CD4-positive, alpha-beta T cell treated with Interleukin-10 for 1 hour (primary cell): Measurements from ENCODE around the gene MALRD1.

ENCODE experiments used
- DNase-seq: peaks from one replicate; pipeline ENCODE4 v3.0.0-alpha.2; 2020

MALRD1 gene

DNA sequence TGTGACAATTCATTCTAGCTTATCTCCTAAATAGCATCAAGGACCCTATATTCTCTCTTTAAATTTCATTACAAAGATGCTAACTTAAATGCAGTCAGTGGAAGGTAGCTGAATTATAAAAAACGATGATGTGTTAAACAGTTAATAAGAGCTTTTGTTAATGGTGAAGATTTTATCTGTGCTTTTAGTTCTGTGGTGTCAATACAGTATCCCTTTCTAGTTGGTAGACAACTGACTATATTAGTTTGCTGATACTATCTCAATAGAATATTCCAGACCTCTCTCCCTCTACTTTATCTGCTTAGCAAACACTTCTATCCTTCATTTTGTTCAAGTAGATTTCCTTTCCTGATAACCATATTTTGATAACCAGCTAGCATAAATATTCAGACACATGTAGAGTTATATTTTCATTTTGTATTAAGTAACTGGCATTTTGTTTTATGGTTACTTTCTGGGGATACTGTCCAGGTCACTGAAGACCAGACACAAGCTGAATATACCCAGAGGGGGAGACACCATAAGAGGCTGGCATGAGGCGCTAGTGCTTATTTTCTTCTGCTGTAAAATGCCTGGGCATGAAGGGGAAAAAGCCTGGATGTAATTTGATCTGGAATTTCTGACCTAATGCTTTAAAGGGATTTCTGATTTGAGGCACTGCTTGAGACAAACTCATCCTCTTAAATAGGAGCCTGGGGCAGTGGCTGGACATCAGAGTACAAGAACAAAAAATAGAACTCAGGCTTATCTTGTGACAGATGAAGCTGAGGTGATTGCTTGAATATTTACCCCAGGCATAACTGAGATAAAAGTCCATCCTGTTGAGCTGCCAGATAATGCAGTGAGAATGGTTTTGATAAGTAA, 197.5 kb downstream of the MALRD1 start:
- DNase-seq = no peak

DNA sequence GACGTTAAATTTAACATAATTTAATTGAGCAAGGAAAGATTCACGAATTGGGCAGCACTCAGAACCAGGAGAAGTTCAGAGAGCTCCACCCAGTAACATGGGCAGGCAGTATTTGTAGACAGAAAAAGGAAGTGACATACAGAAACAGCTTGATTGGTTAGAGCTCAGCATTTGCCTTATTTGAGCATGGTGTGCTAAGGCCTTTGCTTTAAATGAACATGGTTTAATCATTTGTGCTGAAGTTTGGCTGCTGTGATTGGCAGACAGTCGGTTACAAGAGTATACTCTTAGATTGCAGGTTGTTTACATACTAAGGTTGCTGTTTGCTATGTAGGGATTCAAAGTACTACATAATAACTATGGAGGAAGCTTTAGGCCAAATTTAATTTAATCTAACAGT, 199.2 kb downstream of the MALRD1 start:
- DNase-seq = no peak

DNA sequence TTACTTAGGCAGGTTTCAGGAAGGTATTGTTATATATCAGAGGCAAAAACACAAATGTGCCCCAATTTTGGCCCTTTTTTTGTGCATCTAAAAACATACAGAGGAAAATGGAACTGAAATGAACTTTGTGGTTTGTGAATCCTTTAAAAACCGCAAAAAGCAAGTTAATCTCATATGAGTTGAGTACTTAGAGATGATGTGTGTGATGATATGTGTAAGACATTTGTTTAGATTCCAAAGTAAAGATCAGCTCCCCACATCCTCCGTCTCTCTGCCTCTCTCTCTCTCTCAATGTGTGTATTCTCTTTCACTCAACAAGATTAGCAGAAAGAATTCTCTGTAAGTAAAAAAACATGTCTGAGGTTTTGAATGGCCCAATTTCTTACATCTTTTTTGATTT, 201.9 kb downstream of the MALRD1 start:
- no peak for DNase-seq

DNA sequence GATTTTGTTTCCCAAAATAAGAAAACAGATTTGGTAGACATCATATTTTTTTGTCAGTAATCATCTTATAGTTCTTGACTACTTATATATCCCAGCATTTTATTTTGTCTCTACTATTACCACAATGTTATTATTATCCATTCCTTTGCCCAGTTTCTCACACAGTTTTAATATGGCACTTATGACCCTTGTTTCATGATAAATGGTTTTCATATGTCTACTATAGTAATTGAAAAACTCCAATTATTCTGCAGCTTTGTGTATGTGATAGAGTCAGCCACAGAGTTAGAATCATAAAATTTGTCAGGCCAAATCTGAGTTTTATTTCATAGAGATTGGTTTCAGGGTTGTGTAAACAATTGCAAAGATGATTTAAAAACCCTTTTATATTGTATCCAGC, 203.9 kb downstream of the MALRD1 start:
- no peak for DNase-seq

DNA sequence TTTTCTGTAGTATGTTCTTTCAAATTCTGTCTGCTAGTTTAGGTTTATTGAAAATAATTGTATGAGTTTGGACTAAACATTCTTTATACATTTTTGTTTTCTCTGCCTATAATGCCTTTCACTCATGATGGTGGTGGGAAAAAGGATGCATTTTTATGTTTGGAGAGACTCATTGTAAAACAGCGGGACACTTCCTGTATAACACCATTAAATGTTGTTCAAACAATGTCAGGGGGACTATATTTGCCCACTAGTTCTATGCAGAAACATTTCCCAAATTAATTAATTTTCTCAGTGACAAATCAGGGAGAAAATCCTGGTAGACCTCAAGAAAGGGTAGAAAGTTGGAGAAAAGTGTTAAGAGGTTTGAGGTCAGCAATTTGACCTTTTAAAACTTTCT, 207.7 kb downstream of the MALRD1 start:
- DNase-seq = no peak

DNA sequence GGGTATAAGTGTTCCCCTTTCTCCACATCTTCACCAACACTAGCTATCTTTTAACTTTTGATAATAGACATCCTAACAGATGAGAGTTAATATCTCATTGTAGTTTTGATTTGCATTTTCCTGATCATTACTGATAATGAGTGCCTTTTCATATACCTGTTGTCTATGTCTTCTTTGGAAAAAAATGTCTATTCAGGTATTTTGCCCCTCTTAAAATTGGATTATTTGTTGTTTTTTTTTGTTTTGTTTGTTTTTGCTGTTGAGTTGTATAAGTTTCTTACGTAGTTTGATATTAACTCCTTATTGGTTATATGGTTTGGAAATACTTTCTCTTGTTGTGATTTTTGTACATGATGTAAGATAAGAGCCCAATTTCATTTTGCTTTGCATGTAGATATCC, 214.7 kb downstream of the MALRD1 start:
- DNase-seq = no peak

DNA sequence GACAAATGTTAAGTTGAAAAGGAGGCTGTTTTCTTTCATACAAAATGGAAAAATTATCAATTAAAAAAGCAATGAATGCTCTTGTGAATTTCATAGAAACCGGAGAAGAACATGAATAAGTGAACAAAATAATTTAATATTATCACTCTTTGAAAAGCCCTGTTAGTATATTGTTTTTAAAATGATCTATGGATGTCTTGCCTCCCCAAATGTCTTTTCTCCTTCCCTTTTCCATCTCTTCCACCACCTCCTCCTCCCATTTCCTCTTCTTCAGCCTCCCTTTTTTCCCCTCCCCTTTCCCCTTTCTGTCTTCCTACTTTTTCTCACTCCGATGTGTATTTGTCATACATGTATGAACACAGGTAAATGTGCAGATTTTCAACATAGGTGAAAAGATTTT, 234.7 kb downstream of the MALRD1 start:
- no peak for DNase-seq

DNA sequence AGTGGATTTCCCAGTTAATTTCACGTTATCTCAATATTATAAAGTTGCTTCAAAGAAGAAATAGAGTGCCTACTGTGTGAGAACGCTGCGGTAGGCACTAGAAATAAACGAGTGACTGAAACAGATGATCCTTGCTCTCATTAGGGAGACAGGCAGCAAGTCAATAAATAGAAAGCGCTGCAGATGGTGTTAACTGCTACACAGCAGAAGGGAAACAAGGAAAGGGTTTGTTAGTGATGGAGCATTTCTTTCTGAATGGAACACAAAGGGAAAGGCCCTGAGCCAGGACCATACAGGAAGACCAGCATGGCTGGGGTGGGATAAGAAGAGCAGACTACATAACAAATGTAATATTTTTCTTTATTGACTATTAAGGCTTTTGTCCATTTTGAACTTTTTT, 235.2 kb downstream of the MALRD1 start:
- DNase-seq = no peak

DNA sequence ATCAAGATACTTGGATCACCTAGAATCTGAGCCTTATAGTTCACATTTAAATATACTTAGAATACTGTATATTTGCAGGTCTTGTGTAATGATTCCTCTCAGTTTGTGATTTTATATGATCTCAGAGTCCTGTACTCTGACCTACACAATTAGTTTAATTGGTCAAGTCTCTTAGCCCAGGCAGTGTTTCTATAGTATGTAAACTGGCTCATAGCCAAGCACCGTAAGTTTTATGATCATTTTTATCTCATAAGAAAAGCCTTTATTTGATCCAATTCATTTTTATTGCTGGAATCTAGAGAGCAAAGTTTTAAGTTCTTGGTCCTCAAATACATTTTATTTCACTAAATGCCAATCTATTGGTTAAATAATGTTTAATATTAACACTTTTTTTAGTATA, 242.2 kb downstream of the MALRD1 start:
- DNase-seq = no peak

DNA sequence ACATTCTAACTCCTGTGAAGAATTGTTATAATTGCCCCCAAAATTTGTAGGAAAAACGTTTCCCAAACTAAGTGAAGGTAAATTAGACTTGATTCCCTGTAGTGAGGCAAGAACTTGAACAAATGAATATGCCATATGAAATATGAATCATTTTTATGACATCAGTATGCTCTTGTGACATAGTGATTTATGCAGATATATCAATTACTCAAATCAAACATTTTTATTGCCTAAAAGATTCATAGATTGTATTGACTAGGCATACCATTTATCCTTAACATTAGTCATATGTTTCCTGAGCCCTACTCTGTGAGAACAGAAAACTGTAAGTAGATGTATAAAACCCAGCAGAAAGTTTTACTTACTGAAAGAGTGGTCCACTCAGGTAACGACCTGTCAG, 245.6 kb downstream of the MALRD1 start:
- DNase-seq = no peak

DNA sequence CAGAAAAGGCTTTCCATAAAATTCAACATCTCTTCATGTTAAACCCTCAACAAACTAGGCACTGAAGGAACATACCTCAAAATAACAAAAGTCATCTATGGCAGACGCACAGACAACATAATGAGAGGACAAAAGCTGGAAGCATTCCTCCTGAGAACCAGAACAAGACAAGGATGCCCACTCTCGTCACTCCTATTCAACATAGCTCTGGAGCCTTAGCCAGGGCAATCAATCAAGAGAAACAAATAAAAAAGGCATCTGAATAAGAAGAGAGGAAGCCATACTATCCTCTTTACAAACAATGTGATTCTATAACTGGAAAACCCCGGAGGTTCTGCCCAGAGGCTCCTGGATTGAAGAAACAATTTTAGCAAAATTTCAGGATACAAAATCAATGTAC, 251.0 kb downstream of the MALRD1 start:
- no peak for DNase-seq

DNA sequence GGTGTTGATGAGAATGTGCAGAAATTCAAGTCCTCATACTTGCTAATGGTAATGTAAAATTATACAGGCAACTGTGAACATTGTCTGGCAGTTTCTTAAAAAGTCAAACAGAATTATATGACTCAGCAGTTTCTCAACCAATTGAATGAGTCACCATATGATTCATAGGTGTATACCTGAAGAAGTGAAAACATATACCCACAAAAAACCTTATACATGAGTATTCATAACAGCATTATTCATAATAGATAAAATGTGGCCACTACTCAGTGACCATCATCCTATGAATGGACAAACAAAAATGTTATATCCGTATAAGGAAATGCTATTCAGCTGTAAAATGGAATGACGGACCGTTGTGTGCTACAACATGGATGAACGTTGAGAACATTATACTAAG, 253.5 kb downstream of the MALRD1 start:
- DNase-seq = no peak

DNA sequence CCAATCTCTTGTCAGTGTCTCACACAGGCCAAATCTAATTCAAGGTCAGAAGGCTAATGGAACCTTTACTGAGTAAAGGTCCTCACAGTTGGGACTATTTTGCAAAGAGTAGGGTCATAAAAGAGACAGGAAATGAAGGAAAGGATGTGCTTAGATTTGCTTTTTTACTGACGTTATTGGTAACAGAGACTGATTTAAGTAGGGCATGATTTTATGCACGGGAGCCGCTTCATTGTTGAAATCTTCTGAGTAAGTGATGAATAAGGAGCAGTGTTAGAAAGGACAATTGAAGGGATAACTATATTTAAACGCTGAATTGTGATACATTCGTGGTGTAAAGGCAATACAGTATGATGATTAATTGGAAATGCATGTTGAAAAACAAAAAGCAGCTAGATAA, 261.5 kb downstream of the MALRD1 start:
- no peak for DNase-seq

DNA sequence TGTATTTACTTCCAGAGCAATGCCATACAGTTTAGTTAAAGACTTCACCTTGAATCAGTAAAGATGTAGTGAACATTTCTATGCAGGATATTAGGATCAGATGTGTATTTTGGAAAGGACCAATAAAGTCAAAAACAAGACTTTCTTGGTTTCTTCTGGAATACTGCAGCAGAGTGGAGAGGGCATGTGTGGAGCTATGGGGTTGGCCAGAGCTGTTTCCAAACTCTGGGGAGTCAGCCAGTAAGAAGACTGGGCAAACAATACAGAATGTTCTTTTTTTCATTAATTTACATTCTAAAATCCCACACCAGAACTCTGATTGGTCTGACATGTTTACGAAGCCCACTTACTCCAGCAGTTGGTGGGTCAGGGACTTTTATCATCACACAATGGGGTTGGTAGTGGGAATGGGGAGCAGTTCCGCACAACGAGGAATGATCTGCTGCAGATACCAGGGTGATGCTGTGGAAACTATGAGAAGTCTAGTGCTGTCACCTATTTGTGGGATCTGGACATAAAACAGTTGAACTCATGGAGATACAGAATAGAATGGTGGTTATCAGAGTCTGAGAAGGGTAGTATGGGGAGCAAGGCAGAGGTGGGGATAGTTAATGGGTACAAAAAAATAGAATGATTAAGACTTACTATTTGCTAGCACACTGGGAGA, 267.7 kb downstream of the MALRD1 start:
- DNase-seq = no peak

DNA sequence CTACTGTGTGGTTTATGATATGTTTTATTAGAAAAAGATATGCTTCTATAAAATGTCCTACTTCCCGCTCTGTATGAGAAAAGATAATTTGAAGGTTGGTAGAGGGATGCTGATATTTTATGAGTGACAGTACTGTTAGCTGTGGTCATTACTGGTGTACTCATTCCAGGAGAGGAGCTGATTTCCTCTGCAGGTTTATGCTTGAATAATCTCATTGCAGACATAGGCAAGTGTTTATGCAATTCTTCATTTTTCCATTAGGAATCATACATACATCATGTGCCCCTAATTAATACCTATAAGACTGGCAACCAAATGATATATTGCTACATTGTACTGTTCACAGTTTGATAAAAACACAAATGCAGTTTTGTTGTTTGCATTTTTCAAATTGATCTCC, 269.4 kb downstream of the MALRD1 start:
- DNase-seq = no peak

DNA sequence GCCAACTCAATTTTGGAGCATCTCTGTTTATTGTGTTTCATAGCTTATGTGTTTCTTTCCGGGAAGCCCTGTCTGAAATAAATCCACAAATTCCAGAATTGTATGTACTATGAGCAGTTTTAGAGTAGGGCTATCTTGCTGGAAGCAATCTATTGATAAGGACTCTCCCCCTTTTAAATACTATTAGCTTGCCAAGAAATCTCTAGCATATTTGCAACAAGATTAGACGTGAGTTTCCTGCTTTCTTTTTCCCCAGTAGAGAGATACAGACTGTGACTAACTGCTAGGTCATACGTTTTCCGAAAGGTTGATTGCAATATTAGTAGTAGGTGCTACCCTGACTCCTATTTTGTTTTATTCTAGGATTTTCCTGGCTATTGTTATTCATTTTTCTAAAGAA, 277.0 kb downstream of the MALRD1 start:
- no peak for DNase-seq

DNA sequence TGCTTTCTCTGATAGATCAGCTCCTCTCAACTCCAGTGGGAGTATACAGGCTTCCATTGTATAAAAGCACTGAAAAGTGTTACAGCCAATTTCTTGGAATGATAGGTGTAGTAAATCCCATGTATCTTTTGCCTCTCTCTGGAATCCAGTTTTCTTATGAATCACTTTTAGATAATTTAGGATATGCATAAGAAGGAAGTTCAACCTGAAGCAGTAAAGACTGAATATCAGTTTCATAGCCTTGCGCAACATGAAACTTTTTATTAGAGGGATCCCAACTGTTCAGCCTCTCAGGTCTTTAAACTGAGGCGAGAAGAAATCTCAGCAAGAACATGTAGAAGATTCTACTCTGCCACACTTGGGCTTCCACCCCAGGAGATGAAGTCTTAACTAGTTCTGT, 280.0 kb downstream of the MALRD1 start:
- no peak for DNase-seq

DNA sequence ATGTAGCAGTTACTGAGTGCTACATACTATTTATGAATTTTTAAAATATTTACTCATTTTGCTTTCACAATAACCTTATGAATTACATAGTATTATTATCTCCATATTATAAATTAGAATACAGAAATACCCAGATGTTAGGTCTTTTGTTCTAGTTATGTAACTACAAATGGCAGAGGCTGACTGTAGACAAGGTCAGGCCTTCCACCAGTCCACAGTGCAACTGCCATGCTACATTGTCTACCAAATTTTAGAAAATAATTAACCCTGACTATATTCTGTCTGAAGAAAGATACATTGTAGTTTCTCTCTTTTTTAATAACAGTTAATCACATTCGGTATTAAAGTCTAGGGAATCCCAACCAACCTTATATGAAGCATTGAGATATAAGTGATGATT, 280.9 kb downstream of the MALRD1 start:
- no peak for DNase-seq

DNA sequence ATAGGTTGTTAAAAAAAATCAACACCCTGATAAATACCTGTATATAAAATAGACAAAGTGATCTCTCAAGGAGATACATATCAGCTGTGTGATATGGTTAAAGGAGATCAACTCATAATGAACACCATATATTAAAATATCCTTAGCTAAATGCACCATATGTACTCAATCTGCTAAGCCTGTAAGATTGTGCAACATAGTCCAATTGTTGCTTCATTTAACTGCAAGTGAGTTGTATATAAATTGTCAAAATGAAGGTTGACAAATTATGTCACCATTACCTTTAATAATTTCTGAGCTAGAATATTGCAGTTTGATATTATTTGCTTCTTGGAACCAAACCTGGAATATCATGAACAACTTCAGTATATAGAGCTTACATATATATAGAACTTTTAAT, 283.7 kb downstream of the MALRD1 start:
- no peak for DNase-seq

DNA sequence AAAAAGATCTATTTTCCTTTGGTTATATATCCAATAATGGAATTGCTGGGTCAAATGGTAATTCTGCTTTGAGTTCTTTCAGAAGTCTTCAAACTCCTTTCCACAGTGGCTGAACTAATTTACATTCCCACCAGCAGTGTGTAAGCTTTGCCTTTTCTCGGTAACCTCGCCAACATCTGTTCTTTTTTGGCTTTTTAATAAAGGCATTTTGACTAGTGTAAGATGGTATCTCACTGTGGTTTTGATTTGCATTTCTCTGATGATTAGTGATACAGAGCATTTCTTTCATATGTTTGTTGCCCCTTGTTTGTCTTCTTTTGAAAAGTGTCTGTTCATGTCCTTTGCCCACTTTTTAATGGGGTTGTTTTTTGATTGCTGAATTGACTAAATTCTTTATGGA, 285.0 kb downstream of the MALRD1 start:
- DNase-seq = no peak

DNA sequence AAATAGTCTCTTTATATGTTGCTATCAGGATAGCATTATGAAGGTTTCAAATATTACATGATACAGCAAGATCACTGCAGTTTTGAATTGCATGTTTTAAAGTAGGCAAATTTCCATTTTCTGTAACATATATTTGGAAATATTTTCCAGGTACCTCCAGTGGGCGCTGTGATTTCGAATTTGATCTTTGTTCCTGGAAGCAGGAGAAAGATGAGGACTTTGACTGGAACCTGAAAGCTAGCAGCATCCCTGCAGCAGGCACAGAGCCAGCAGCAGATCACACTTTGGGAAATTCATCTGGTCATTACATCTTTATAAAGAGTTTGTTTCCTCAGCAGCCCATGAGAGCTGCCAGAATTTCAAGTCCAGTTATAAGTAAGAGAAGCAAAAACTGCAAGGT, 299.0 kb downstream of the MALRD1 start:
- no peak for DNase-seq

DNA sequence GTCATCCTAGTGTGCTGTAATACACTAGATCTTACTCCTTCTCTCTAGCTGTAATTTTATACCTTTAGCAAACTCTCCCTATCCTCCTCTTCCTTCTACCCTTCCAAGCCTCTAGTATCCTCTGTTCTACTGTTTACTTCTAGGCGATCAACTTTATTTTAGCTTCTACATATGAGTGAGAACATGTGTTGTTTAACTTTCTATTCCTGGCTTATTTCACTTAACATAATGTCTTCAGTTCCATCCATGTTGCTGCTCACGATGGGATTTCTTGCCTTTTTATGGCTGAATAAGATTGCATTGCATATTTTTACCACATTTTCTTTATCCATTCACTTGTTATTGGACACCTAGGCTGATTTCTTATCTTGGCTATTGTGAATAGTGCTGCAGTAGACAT, 318.6 kb downstream of the MALRD1 start:
- no peak for DNase-seq

DNA sequence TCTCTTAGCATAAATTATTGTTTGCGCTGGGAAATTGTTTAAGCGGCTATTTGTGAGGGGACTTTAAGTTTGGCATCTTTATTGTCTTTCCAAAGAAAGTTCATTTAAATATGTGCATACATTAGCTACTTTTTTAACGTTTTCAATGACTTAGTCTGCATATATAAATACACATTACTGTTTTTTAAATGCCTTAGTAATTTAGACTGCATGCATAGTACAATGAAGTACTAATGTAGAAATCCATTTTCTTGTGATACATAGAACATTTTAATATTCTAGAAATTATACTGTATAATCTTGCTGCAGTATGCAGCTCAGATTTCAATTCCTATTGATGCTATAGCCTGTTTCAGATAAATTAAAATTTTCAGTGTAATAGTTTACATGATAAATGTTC, 325.4 kb downstream of the MALRD1 start:
- DNase-seq = no peak

DNA sequence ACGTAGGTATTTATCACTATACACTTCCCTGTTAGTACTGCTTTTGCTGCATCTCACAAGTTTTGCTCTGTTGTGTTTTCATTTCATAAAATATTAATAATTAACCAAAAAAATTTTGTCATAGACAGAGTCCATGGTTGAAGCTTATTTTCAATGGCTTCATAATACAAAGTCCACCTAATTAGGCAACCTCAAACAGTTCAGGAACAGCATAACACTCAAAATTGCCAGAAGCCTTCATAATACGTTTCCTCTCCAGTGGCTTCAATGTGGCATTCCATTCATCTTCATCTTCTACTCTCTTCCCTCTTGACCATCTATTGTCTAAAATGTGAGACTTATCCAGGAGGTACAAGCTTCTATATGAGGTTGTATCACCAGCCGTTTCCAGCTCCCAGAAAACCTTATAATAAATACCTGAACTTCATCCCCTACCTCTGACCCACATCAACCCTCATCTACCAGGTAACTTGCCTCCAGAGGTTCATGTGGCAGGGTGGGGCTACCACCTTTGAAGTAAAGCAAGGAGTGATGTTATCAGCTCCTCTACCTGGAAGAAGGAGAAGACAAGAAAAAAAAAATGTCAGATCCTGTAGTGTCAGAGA, 337.3 kb downstream of the MALRD1 start:
- DNase-seq = no peak
